ENCODE measurements around the gene HBS1L.

GRCh38 chr6:135086414-135086764 is 31.8 kb upstream of the HBS1L start:
- no peak for TF ChIP-seq CTCF (IDR thresholded peaks at IDR 0.05)
- TF ChIP-seq POLR2A (IDR thresholded peaks at IDR 0.05), result no peak

Measured in body of pancreas (tissue), 4 donors.